DND-41 (cell line): Measurements from ENCODE around the gene GRM7.

Experiments
- ATAC-seq: fragments of 200-7000 bp; cut with Tn5 transposase; 3 replicates; pipeline ENCODE4 v1.9.1; 2021; ENCODE audit warnings: low read depth; ENCODE audit not compliant: insufficient read depth
- DNase-seq: peaks from one replicate; pipeline ENCODE4 v3.0.0-alpha.2; 2020
- H2AFZ ChIP-seq: 2 replicates; pipeline ENCODE4 v1.6.0; 2012; ENCODE audit warnings: low read depth, low read length
- H3K27ac ChIP-seq: 2 replicates; pipeline ENCODE4 v1.5.1; 2012; ENCODE audit warnings: low read length, inconsistent platforms
- H3K27me3 ChIP-seq: fragments of 200-600 bp; sonication (generic); 2 replicates; pipeline ENCODE4 v1.6.0; 2012; ENCODE audit warnings: low read length, mild to moderate bottlenecking, inconsistent platforms; ENCODE audit not compliant: insufficient read depth, poor library complexity
- H3K36me3 ChIP-seq: 2 replicates; pipeline ENCODE4 v1.5.1; 2012; ENCODE audit warnings: low read length, inconsistent platforms; ENCODE audit not compliant: insufficient read depth
- H3K4me1 ChIP-seq: 2 replicates; pipeline ENCODE4 v1.5.1; 2012; ENCODE audit warnings: mild to moderate bottlenecking, low read length; ENCODE audit not compliant: insufficient read depth
- H3K4me2 ChIP-seq: 2 replicates; pipeline ENCODE4 v1.6.0; 2012; ENCODE audit warnings: mild to moderate bottlenecking, moderate library complexity, low read length, inconsistent platforms; ENCODE audit not compliant: insufficient read depth
- H3K4me3 ChIP-seq, 2 experiments: fragments of 200-600 bp in 1 of 2; shearing (Covaris generic) in 1 of 2; 2 replicates each; pipeline ENCODE4 v1.5.1; 2012 to 2016; ENCODE audit warnings: inconsistent platforms in 2 of 2, low read length in 2 of 2, mild to moderate bottlenecking in 2 of 2, low read depth in 1 of 2, moderate library complexity in 1 of 2
- H3K79me2 ChIP-seq: 2 replicates; pipeline ENCODE4 v1.6.0; 2012; ENCODE audit warnings: low read length, inconsistent platforms; ENCODE audit not compliant: insufficient read depth
- H3K9ac ChIP-seq: 2 replicates; pipeline ENCODE4 v1.6.0; 2012; ENCODE audit warnings: low read depth, mild to moderate bottlenecking, inconsistent platforms, low read length, moderate library complexity
- H3K9me3 ChIP-seq: 2 replicates; pipeline ENCODE4 v1.5.1; 2012; ENCODE audit warnings: low read length, moderate library complexity, mild to moderate bottlenecking, inconsistent platforms; ENCODE audit not compliant: insufficient read depth, severe bottlenecking
- H4K20me1 ChIP-seq: 2 replicates; pipeline ENCODE4 v1.6.0; 2012; ENCODE audit warnings: low read length; ENCODE audit not compliant: insufficient read depth
- CTCF ChIP-seq: IDR thresholded peaks from 2 replicates; pipeline ENCODE4 v1.5.1; 2012; ENCODE audit warnings: borderline replicate concordance, low read length, moderate library complexity, mild to moderate bottlenecking; ENCODE audit not compliant: poor library complexity, severe bottlenecking; ENCODE audit errors: extremely low read depth
- EZH2 ChIP-seq: IDR thresholded peaks from 3 replicates; pipeline ENCODE4 v1.6.1; 2012; ENCODE audit warnings: borderline replicate concordance, low read depth, mild to moderate bottlenecking, moderate library complexity, low read length, inconsistent platforms; ENCODE audit not compliant: severe bottlenecking

GRM7 gene

DNA sequence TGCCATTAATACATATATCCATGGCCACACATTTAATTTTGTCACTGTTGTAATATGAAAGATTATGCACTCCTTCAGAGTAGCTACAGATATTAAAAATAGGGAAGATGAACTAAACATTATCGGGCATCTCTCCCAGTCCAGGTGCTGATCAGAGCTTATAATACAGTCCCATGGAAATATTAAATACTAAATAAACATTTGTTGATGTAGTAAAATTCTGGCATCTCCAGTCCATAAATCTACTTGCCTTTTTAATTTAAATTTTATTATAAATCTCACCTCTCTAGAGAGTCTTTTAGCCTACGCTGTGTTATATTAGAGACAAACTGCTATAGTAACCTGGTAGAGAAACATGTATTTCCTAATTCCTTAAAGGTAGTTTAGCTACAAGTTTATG, 297.6 kb downstream of the GRM7 start:
- no peak overlapping the region for H2AFZ ChIP-seq
- no peaks in the 10 kb centered on the region for H3K27me3 ChIP-seq
- no peak for TF ChIP-seq EZH2
- no peak for TF ChIP-seq CTCF
- H3K27ac ChIP-seq: no peak overlapping the region
- ATAC-seq (no peak), DNase-seq (no peak)
- H4K20me1 ChIP-seq: no peaks in the 10 kb centered on the region
- H3K9ac ChIP-seq: no peak overlapping the region
- H3K4me2 ChIP-seq: no peak overlapping the region
- H3K79me2 ChIP-seq: no peaks in the 10 kb centered on the region
- no peaks in the 10 kb centered on the region for H3K9me3 ChIP-seq
- no peaks in the 10 kb centered on the region for H3K4me1 ChIP-seq
- no peak overlapping the region for H3K4me3 ChIP-seq
- H3K36me3 ChIP-seq: no peaks in the 10 kb centered on the region

GRCh38 chr3:7160689-7161088, 299.8 kb downstream of the GRM7 start:
- H3K27ac ChIP-seq: no peak overlapping the region
- H3K9me3 ChIP-seq: no peaks in the 10 kb centered on the region
- DNase-seq: no peak
- H3K9ac ChIP-seq: no peak overlapping the region
- TF ChIP-seq EZH2 (no peak), CTCF (no peak)
- no peaks in the 10 kb centered on the region for H4K20me1 ChIP-seq
- H2AFZ ChIP-seq: no peak overlapping the region
- no peaks in the 10 kb centered on the region for H3K36me3 ChIP-seq
- no peak for ATAC-seq
- no peaks in the 10 kb centered on the region for H3K79me2 ChIP-seq
- no peak overlapping the region for H3K4me3 ChIP-seq
- no peaks in the 10 kb centered on the region for H3K4me1 ChIP-seq
- no peak overlapping the region for H3K4me2 ChIP-seq
- no peaks in the 10 kb centered on the region for H3K27me3 ChIP-seq

GRCh38 chr3:7166460-7166859, 305.5 kb downstream of the GRM7 start:
- no peak for ATAC-seq
- no peak overlapping the region for H3K9ac ChIP-seq
- no peaks in the 10 kb centered on the region for H4K20me1 ChIP-seq
- H3K4me2 ChIP-seq: no peak overlapping the region
- H3K9me3 ChIP-seq: no peaks in the 10 kb centered on the region
- no peak overlapping the region for H3K27ac ChIP-seq
- H3K36me3 ChIP-seq: no peaks in the 10 kb centered on the region
- TF ChIP-seq EZH2 (no peak), CTCF (no peak)
- no peak overlapping the region for H3K4me3 ChIP-seq
- no peaks in the 10 kb centered on the region for H3K4me1 ChIP-seq
- no peaks in the 10 kb centered on the region for H3K27me3 ChIP-seq
- no peak overlapping the region for H2AFZ ChIP-seq
- no peaks in the 10 kb centered on the region for H3K79me2 ChIP-seq
- DNase-seq: no peak

GRCh38 chr3:7171493-7171892, 310.6 kb downstream of the GRM7 start:
- H3K36me3 ChIP-seq: no peaks in the 10 kb centered on the region
- H2AFZ ChIP-seq: no peak overlapping the region
- no peak overlapping the region for H3K9ac ChIP-seq
- H3K4me2 ChIP-seq: no peak overlapping the region
- no peak overlapping the region for H3K4me3 ChIP-seq
- H3K79me2 ChIP-seq: no peaks in the 10 kb centered on the region
- no peak for DNase-seq
- H3K27ac ChIP-seq: no peak overlapping the region
- H3K9me3 ChIP-seq: no peaks in the 10 kb centered on the region
- H3K27me3 ChIP-seq: no peaks in the 10 kb centered on the region
- no peak for TF ChIP-seq CTCF
- no peak for ATAC-seq
- H3K4me1 ChIP-seq: no peaks in the 10 kb centered on the region
- no peaks in the 10 kb centered on the region for H4K20me1 ChIP-seq
